Endothelial cell of umbilical vein (primary cell): Measurements from ENCODE around the gene RETREG2. TPM values are rescaled to one million over a fixed set of nuclear protein-coding genes. Genes with fewer than 3 reads are reported as not detected.

Source experiments
- BruUV-seq: library from RNA; stranded (reverse); fragments of 400-500 nt; replicated peaks from 2 replicates; lab custom pipeline; 2021; lab: Mats Ljungman, UMichigan
- CTCF ChIA-PET: fragments of 300-600, 350-600 bp; sonication (Branson Sonifier 250); formaldehyde crosslinking; loops from one replicate; lab custom pipeline; 2021; ENCODE audit warnings: antibody characterized with exemption, inconsistent platforms; lab: Charles Lee
- POLR2A ChIA-PET: fragments of 300-600, 350-600 bp; sonication (Branson Sonifier 250); formaldehyde crosslinking; loops from one replicate; lab custom pipeline; 2021; ENCODE audit warnings: antibody characterized with exemption, inconsistent platforms; lab: Charles Lee
- DNase-seq: peaks from one replicate; pipeline ENCODE4 v3.0.0-alpha.2; 2011; ENCODE audit warnings: low read depth, low spot score
- FAIRE-seq: peaks from 2 replicates; lab custom pipeline; 2011; peaks lifted over from hg19 to GRCh38; lab: Jason Lieb, UNC
- H2AFZ ChIP-seq: 2 replicates; pipeline ENCODE4 v1.6.0; 2012; ENCODE audit warnings: low read depth, low read length, control low read depth, inconsistent platforms
- H3K27ac ChIP-seq: 2 replicates; pipeline ENCODE4 v1.5.1; 2011; ENCODE audit warnings: low read depth, mild to moderate bottlenecking, control low read depth, low read length, moderate library complexity; ENCODE audit not compliant: insufficient read depth
- H3K27me3 ChIP-seq, 2 experiments: 2 replicates each; pipeline versions ENCODE4 v1.6.0 to v1.6.1; 2011; ENCODE audit warnings: low read length in 2 of 2, mixed read lengths in 1 of 2; ENCODE audit not compliant: control insufficient read depth in 2 of 2, insufficient read depth in 2 of 2
- H3K36me3 ChIP-seq, 2 experiments: 2 replicates in 1 of 2; 3 replicates in 1 of 2; pipeline ENCODE4 v1.5.1; 2011; ENCODE audit warnings: low read length in 2 of 2, mild to moderate bottlenecking in 1 of 2, moderate library complexity in 1 of 2; ENCODE audit not compliant: control insufficient read depth in 2 of 2, insufficient read depth in 2 of 2; ENCODE audit errors: extremely low read depth in 1 of 2
- H3K4me1 ChIP-seq: 3 replicates; pipeline ENCODE4 v1.5.1; 2011; ENCODE audit warnings: mild to moderate bottlenecking, low read length; ENCODE audit not compliant: control insufficient read depth, insufficient read depth; ENCODE audit errors: extremely low read depth
- H3K4me2 ChIP-seq: 2 replicates; pipeline ENCODE4 v1.6.1; 2011; ENCODE audit warnings: low read length, control low read depth, mixed read lengths; ENCODE audit not compliant: insufficient read depth
- H3K4me3 ChIP-seq, 3 experiments: fragments of 200-600 bp in 1 of 3; sonication (generic), shearing (Covaris generic) in 1 of 3; replicated peaks in 1 of 3; 2 replicates each; pipeline ENCODE4 v1.5.1; 2011 to 2016; ENCODE audit warnings: control low read depth in 3 of 3, low read length in 3 of 3, mild to moderate bottlenecking in 2 of 3, inconsistent platforms in 1 of 3, low read depth in 1 of 3, moderate library complexity in 1 of 3; ENCODE audit not compliant: insufficient read depth in 1 of 3
- H3K79me2 ChIP-seq: 2 replicates; pipeline ENCODE4 v1.6.0; 2012; ENCODE audit warnings: low read length, inconsistent platforms; ENCODE audit not compliant: control insufficient read depth, insufficient read depth
- H3K9ac ChIP-seq: replicated peaks from 2 replicates; pipeline ENCODE3; 2011; ENCODE audit warnings: low read length, control low read depth; ENCODE audit not compliant: insufficient read depth; ENCODE audit errors: extremely low read depth
- H3K9me1 ChIP-seq: replicated peaks from 3 replicates; pipeline ENCODE4 v1.6.0; 2011; ENCODE audit warnings: mild to moderate bottlenecking, low read length; ENCODE audit not compliant: control insufficient read depth, insufficient read depth; ENCODE audit errors: extremely low read depth
- H3K9me3 ChIP-seq: replicated peaks from 2 replicates; pipeline ENCODE4 v1.5.1; 2012; ENCODE audit warnings: low read length, inconsistent platforms; ENCODE audit not compliant: control insufficient read depth, insufficient read depth
- H4K20me1 ChIP-seq: replicated peaks from 2 replicates; pipeline ENCODE3; 2011; ENCODE audit warnings: mild to moderate bottlenecking, low read length; ENCODE audit not compliant: control insufficient read depth, insufficient read depth; ENCODE audit errors: extremely low read depth
- EZH2 ChIP-seq: IDR thresholded peaks from 2 replicates; pipeline ENCODE4 v1.6.1; 2012; ENCODE audit warnings: borderline replicate concordance, low read depth, mild to moderate bottlenecking, moderate library complexity, low read length, inconsistent platforms; ENCODE audit not compliant: severe bottlenecking
- FOS ChIP-seq: IDR thresholded peaks from 2 replicates; pipeline ENCODE4 v1.6.1; 2011; ENCODE audit warnings: mild to moderate bottlenecking, low read length, moderate library complexity, borderline replicate concordance; ENCODE audit not compliant: insufficient read depth
- GATA2 ChIP-seq: IDR thresholded peaks from 2 replicates; pipeline ENCODE4 v1.7.0; 2011; ENCODE audit warnings: low read depth, mild to moderate bottlenecking, moderate library complexity, mixed read lengths, low read length; ENCODE audit not compliant: insufficient read length, insufficient read depth
- JUN ChIP-seq: IDR thresholded peaks from 2 replicates; pipeline ENCODE4 v1.6.1; 2011; ENCODE audit warnings: borderline replicate concordance, low read depth; ENCODE audit not compliant: insufficient read length, insufficient read depth
- MYC ChIP-seq: IDR thresholded peaks from one replicate; pipeline ENCODE4 v1.6.1; 2011; ENCODE audit warnings: mild to moderate bottlenecking, low read depth, low read length
- POLR2A ChIP-seq: IDR thresholded peaks from 2 replicates; pipeline ENCODE4 v1.6.1; 2012; ENCODE audit warnings: low read depth, mild to moderate bottlenecking, control low read depth, low read length
- POLR2AphosphoS5 ChIP-seq: IDR thresholded peaks from 2 replicates; pipeline ENCODE4 v1.6.1; 2012; ENCODE audit warnings: low read depth, mild to moderate bottlenecking, control low read depth, low read length, moderate library complexity; ENCODE audit not compliant: insufficient read depth
- dilution Hi-C: fragments of 300-500 bp; cut with MboI; formaldehyde crosslinking; loops from one replicate; pipeline ENCODE4 v1.15.0; 2019; ENCODE audit warnings: low sequenced_read_pairs; ENCODE audit not compliant: extremely low pct_ligation_motif_present
- intact Hi-C: fragments of 100-400 bp; cut with micrococcal nuclease; formaldehyde crosslinking; loops from one replicate; pipeline ENCODE4 v1.10.0; 2022
- polyA plus RNA-seq, 4 experiments: library from polyadenylated mRNA; depleted of rRNA in 3 of 4; stranded (reverse) in 3 of 4; unstranded in 1 of 4; fragments of >200 nt; gene quantifications; 2 replicates each; pipeline versions ENCODE4 v1.2.1 to v1.2.3, GENCODE V29; 2011 to 2012; ENCODE audit warnings: missing spikeins in 1 of 4
- total RNA-seq: library from RNA; stranded (reverse); gene quantifications from 2 replicates; pipeline ENCODE4 v1.2.3, GENCODE V29; 2021
- TF ChIP-seq, protein P1 (sequence below): IDR thresholded peaks from 2 replicates; pipeline ENCODE4 v1.6.1; 2011; ENCODE audit not compliant: insufficient read depth, insufficient read length
- TF ChIP-seq, protein P2 (sequence below), 2 donors: IDR thresholded peaks; 1 replicate in 1 of 2; 2 replicates in 1 of 2; pipeline ENCODE4 v1.5.1; 2011; ENCODE audit warnings: low read length in 2 of 2, mild to moderate bottlenecking in 2 of 2, moderate library complexity in 2 of 2, control low read depth in 1 of 2, inconsistent platforms in 1 of 2, low read depth in 1 of 2; ENCODE audit not compliant: insufficient read depth in 1 of 2; ENCODE audit errors: extremely low read depth in 1 of 2

The RETREG2 gene
- total and polyA plus RNA-seq, 2 donors (not counting 3 experiments of a cell fraction or from before 2014, with no cell fraction given) = 59.5 to 76.1 TPM

DNA sequence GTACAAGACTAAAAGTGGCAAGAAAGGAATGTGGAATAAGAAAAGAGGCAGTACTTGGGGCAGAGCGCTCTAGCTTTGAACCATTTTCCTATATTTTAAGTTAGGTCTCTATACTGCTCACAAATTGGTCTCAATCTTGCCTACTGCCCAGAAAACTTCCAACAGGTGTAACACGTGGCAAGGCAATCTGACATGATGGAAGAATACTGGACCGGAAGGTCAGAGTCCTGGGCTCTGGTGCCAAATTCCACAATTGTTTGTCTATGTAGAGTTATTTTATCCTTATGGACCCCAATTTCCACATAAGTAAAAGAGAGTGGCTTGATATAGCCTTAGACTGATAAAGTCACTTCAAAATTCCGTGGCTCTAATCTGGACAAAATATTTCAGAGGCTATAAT is 46.3 kb upstream of the RETREG2 start:
- TF ChIP-seq POLR2AphosphoS5 (no peak), JUN (no peak), POLR2A (no peak)
- CTCF ChIA-PET = interaction anchor here (0.6 to 4.6 kb wide), 5 partner anchors 9 to 102 kb away, joined by 3 to 22 read pairs (median 9); no protein-coding TSS in a partner anchor
- no peak for FAIRE-seq

DNA sequence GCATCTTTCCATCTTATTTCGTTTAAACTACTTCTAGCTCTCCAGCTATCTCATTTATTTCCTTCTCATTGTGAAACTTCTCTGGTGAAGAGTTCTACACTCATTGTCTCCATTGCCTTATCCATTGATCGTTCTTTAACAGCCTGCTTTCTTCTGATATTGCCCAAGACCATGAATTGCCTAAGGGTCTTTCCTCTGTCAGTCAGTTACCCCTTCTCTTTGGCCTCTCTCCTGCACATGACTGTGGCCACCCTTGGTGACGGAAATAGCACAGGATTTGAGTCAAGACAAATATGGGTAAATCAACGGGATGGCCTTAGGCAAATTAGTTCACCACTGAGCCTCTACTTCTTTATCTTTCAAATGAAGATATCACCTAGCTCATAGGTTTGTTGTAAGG is 44.1 kb upstream of the RETREG2 start:
- BruUV-seq = no TSS peak
- dilution Hi-C loops = no loop called here
- H3K4me1 ChIP-seq = no peaks in the 10 kb centered on the region

More for the DNA sequence above, 46.3 kb upstream of the RETREG2 start:
- no TSS peak for BruUV-seq
- H4K20me1 ChIP-seq = no peaks in the 10 kb centered on the region
- intact Hi-C loops = no loop called here
- H3K27ac ChIP-seq = no peak overlapping the region
- H3K9me1 ChIP-seq = peaks cover 3% of the 10 kb centered on the region
- H3K4me2 ChIP-seq = no peak overlapping the region
- dilution Hi-C loops = no loop called here
- no peak for DNase-seq
- no peaks in the 10 kb centered on the region for H3K27me3 ChIP-seq
- H3K79me2 ChIP-seq = no peaks in the 10 kb centered on the region
- H3K9me3 ChIP-seq = no peaks in the 10 kb centered on the region
- H2AFZ ChIP-seq = no peak overlapping the region
- no peaks in the 10 kb centered on the region for H3K4me1 ChIP-seq
- H3K36me3 ChIP-seq = no peaks in the 10 kb centered on the region
- no peak overlapping the region for H3K9ac ChIP-seq
- POLR2A ChIA-PET = no interaction called here
- H3K4me3 ChIP-seq = no peak overlapping the region

More for the DNA sequence above, 44.1 kb upstream of the RETREG2 start:
- ChIA-PET CTCF (interaction anchor here (0.7 to 3.0 kb wide), 8 partner anchors 11 to 154 kb away, joined by 3 to 12 read pairs (median 4); no protein-coding TSS in a partner anchor), POLR2A (no interaction called here)
- Histone ChIP-seq H3K9me1 (peaks cover 3% of the 10 kb centered on the region), H4K20me1 (no peaks in the 10 kb centered on the region), H3K4me2 (no peak overlapping the region), H2AFZ (no peak overlapping the region), H3K79me2 (no peaks in the 10 kb centered on the region), H3K9ac (no peak overlapping the region), H3K9me3 (no peaks in the 10 kb centered on the region), H3K27me3 (no peaks in the 10 kb centered on the region), H3K4me3 (no peak overlapping the region), H3K36me3 (no peaks in the 10 kb centered on the region), H3K27ac (no peak overlapping the region)
- no peak for TF ChIP-seq POLR2AphosphoS5
- TF ChIP-seq GATA2 = no peak
- no peak for TF ChIP-seq POLR2A
- TF ChIP-seq EZH2 = no peak
- no peak for TF ChIP-seq MYC
- no peak for TF ChIP-seq JUN
- no peak for TF ChIP-seq FOS
- TF ChIP-seq, protein P1, sequence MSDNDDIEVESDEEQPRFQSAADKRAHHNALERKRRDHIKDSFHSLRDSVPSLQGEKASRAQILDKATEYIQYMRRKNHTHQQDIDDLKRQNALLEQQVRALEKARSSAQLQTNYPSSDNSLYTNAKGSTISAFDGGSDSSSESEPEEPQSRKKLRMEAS = no peak
- TF ChIP-seq, protein P2, sequence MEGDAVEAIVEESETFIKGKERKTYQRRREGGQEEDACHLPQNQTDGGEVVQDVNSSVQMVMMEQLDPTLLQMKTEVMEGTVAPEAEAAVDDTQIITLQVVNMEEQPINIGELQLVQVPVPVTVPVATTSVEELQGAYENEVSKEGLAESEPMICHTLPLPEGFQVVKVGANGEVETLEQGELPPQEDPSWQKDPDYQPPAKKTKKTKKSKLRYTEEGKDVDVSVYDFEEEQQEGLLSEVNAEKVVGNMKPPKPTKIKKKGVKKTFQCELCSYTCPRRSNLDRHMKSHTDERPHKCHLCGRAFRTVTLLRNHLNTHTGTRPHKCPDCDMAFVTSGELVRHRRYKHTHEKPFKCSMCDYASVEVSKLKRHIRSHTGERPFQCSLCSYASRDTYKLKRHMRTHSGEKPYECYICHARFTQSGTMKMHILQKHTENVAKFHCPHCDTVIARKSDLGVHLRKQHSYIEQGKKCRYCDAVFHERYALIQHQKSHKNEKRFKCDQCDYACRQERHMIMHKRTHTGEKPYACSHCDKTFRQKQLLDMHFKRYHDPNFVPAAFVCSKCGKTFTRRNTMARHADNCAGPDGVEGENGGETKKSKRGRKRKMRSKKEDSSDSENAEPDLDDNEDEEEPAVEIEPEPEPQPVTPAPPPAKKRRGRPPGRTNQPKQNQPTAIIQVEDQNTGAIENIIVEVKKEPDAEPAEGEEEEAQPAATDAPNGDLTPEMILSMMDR (IDR thresholded peaks at IDR 0.05; ENCODE audit: extremely low read depth in 1 of 2, insufficient read depth in 1 of 2, low read depth in 1 of 2, low read length in 2 of 2) = no peak
- intact Hi-C loops = no loop called here
- DNase-seq (no peak), FAIRE-seq (no peak)
